GM12878 (cell line): ENCODE measurements around the gene ABCA2. TPM values are rescaled to one million over a fixed set of nuclear protein-coding genes. Genes with fewer than 3 reads are reported as not detected.

Source experiments
- ATAC-seq: fragments of 200-7000 bp; cut with Tn5 transposase; 3 replicates; pipeline ENCODE4 v1.9.1; 2020; ENCODE audit warnings: mild to moderate bottlenecking, moderate library complexity
- BruUV-seq: library from RNA; stranded (reverse); fragments of 400-500 nt; replicated peaks from 2 replicates; lab custom pipeline; 2021; lab: Mats Ljungman, UMichigan
- CTCF ChIA-PET: fragments of 300-600 bp; sonication (Branson Sonifier 250); formaldehyde crosslinking; extraction: SDS; loops from one replicate; lab custom pipeline; 2021; ENCODE audit warnings: inconsistent platforms; lab: Yijun Ruan, JAX
- POLR2A ChIA-PET: fragments of 350-600 bp; formaldehyde crosslinking; extraction: SDS; loops from one replicate; lab custom pipeline; 2021; ENCODE audit warnings: inconsistent platforms; lab: Charles Lee
- RAD21 ChIA-PET: fragments of 300-600 bp; sonication (Branson Sonifier 250); formaldehyde crosslinking; loops from one replicate; lab custom pipeline; 2023; ENCODE audit warnings: antibody characterized with exemption; ENCODE audit not compliant: unreplicated experiment; lab: Charles Lee
- SMC1A ChIA-PET: fragments of 300-600 bp; sonication (Branson Sonifier 250); formaldehyde crosslinking; loops from one replicate; lab custom pipeline; 2023; ENCODE audit not compliant: unreplicated experiment, uncharacterized antibody; lab: Charles Lee
- DNase-seq: peaks from one replicate; pipeline ENCODE4 v3.0.0-alpha.2; 2011; ENCODE audit warnings: low read depth, low spot score
- FAIRE-seq: peaks from 3 replicates; lab custom pipeline; 2011; peaks lifted over from hg19 to GRCh38; lab: Jason Lieb, UNC
- H2AFZ ChIP-seq: 2 replicates; pipeline ENCODE4 v1.6.0; 2011; ENCODE audit warnings: low read depth, low read length, control low read depth; ENCODE audit not compliant: control insufficient read depth
- H3K27ac ChIP-seq: 2 replicates; pipeline ENCODE4 v1.5.1; 2011; ENCODE audit warnings: control low read depth; ENCODE audit not compliant: control insufficient read depth, insufficient read depth
- H3K27me3 ChIP-seq, 2 experiments: replicated peaks in 1 of 2; 2 replicates each; pipeline versions ENCODE4 v1.6.0 to v1.6.1; 2011; ENCODE audit warnings: low read length in 1 of 2; ENCODE audit not compliant: control insufficient read depth in 2 of 2, insufficient read depth in 2 of 2
- H3K36me3 ChIP-seq, 2 experiments: 2 replicates each; pipeline ENCODE4 v1.5.1; 2011; ENCODE audit warnings: low read length in 1 of 2; ENCODE audit not compliant: control insufficient read depth in 2 of 2, insufficient read depth in 2 of 2
- H3K4me1 ChIP-seq: 2 replicates; pipeline ENCODE4 v1.6.1; 2011; ENCODE audit warnings: mild to moderate bottlenecking, low read length, moderate library complexity, mixed read lengths; ENCODE audit not compliant: control insufficient read depth, insufficient read depth
- H3K4me2 ChIP-seq: 2 replicates; pipeline ENCODE4 v1.6.0; 2011; ENCODE audit warnings: control low read depth; ENCODE audit not compliant: control insufficient read depth, insufficient read depth
- H3K4me3 ChIP-seq: fragments of 200-600 bp; sonication (generic); 2 replicates; pipeline ENCODE4 v1.5.1; 2016
- H3K79me2 ChIP-seq: 2 replicates; pipeline ENCODE4 v1.6.0; 2011; ENCODE audit warnings: low read length; ENCODE audit not compliant: control insufficient read depth, insufficient read depth
- H3K9ac ChIP-seq: 2 replicates; pipeline ENCODE4 v1.8.0; 2011; ENCODE audit warnings: low read length, control low read depth, mixed read lengths; ENCODE audit not compliant: control insufficient read depth, insufficient read depth
- H3K9me3 ChIP-seq: replicated peaks from 3 replicates; pipeline ENCODE4 v1.5.1; 2011; ENCODE audit warnings: mild to moderate bottlenecking, low read length; ENCODE audit not compliant: control insufficient read depth, insufficient read depth
- H4K20me1 ChIP-seq: 2 replicates; pipeline ENCODE4 v1.6.0; 2011; ENCODE audit not compliant: control insufficient read depth, insufficient read depth
- NFYA ChIP-seq: IDR thresholded peaks from 2 replicates; pipeline ENCODE4 v1.6.1; 2011; ENCODE audit warnings: low read depth, mild to moderate bottlenecking, low read length, improper control_type of control experiment, borderline replicate concordance
- NFYB ChIP-seq: IDR thresholded peaks from 2 replicates; pipeline ENCODE4 v1.6.1; 2011; ENCODE audit warnings: low read depth, mild to moderate bottlenecking, low read length, improper control_type of control experiment, moderate library complexity; ENCODE audit not compliant: insufficient read depth
- SMAD1 ChIP-seq: fragments of 450-650 bp; IDR thresholded peaks from 2 replicates; pipeline ENCODE4 v1.6.1; 2018; ENCODE audit warnings: mild to moderate bottlenecking, low read depth; ENCODE audit not compliant: partially characterized antibody
- ZNF207 ChIP-seq: fragments of 450-650 bp; IDR thresholded peaks from 2 replicates; pipeline ENCODE4 v1.6.1; 2014; ENCODE audit warnings: antibody characterized with exemption, mild to moderate bottlenecking, borderline replicate concordance
- WGBS: methylation state at CpG from one replicate; pipeline ENCODE4 v1.1.6; 2016; ENCODE audit warnings: low lambda C conversion rate; ENCODE audit not compliant: insufficient replicate concordance, insufficient coverage; ENCODE audit errors: missing lambda C conversion rate; 5-methylcytosine and 5-hydroxymethylcytosine counted together
- in situ Hi-C: fragments of 300-500 bp; cut with MboI; formaldehyde crosslinking; loops from 9 replicates; pipeline ENCODE4 v1.14.3; 2018; ENCODE audit warnings: mixed read lengths
- intact Hi-C: fragments of 100-400 bp; cut with micrococcal nuclease; formaldehyde crosslinking; loops from one replicate; pipeline ENCODE4 v1.14.2; 2022; ENCODE audit not compliant: unreplicated experiment
- polyA plus RNA-seq, 11 experiments: library from polyadenylated mRNA; depleted of rRNA in 4 of 11; unstranded in 6 of 11; stranded (reverse) in 5 of 11; fragments of >200 nt; fragmentation: Nextera tagmentation in 4 of 11; fragmentation: Illumina TruSeq in 1 of 11; extraction: Ambion mirVana in 4 of 11; extraction: Trizol in 1 of 11; gene quantifications; 1 replicate in 1 of 11; 2 replicates in 10 of 11; pipeline versions ENCODE4 v1.2.1 to v1.2.3, GENCODE V29; 2011 to 2016; ENCODE audit warnings: inconsistent platforms in 2 of 11, missing spikeins in 2 of 11, low read depth in 1 of 11
- total RNA-seq, 4 experiments: library from RNA; depleted of rRNA in 3 of 4; stranded (reverse); fragments of >200 nt in 3 of 4; fragmentation: Illumina TruSeq in 1 of 4; extraction: Trizol in 1 of 4; gene quantifications; 2 replicates each; pipeline versions ENCODE4 v1.2.1 to v1.2.3, GENCODE V29; 2013 to 2021
- TF ChIP-seq, protein P1 (sequence below): fragments of 450-650 bp; IDR thresholded peaks from 2 replicates; pipeline ENCODE4 v1.6.1; 2017; ENCODE audit warnings: mild to moderate bottlenecking
- TF ChIP-seq, protein P2 (sequence below): fragments of 450-650 bp; IDR thresholded peaks from 2 replicates; pipeline ENCODE4 v1.6.1; 2018; ENCODE audit warnings: mild to moderate bottlenecking, low read depth, moderate library complexity; ENCODE audit not compliant: partially characterized antibody

Gene ABCA2
- total and polyA plus RNA-seq, 10 of the 15 experiments (the other 5 are each of a cell fraction or from before 2014, with no cell fraction given), result 0.13 to 2.6 (median 0.71) TPM; not detected in 2

DNA sequence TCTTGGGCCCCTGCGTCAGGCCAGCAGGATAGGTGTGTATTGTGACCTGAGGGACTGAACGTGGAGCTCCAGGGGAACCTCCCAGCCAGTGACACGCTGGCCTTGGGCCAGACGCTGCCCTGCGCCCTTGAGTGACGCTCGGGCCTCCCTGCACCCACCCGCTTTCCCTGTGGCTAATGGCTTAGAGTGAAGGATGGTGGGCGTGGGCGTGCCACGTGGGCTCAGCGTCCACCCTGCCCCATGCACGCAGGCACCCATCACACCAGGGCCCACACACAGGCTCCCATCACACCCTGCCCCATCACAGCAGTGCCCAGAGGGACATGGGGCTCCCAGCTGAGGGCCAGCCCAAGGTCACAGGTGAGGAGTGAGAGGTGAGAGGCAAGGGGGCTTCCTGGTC lies 9.0 kb upstream of the ABCA2 start:
- ChIA-PET SMC1A (interaction anchor here (1.5 kb wide), 1 partner anchor 249 kb away, joined by 3 read pairs; no protein-coding TSS in a partner anchor), CTCF (interaction anchor here (1.0 to 4.4 kb wide), 6 partner anchors 10 to 250 kb away, joined by 3 to 163 read pairs (median 19); partner anchors contain the start of gene NPDC1), RAD21 (interaction anchor here (3.8 kb wide), 1 partner anchor 89 kb away, joined by 109 read pairs; no protein-coding TSS in a partner anchor), POLR2A (interaction anchor here (0.6 kb wide), 1 partner anchor 22 kb away, joined by 3 read pairs; no protein-coding TSS in a partner anchor)
- WGBS, result 48% methylated on average over 12 of the region's 13 CpGs
- intact Hi-C loops, result loop anchor here (5.0 kb wide), 1 partner anchor 190 kb away; the partner anchor contains the start of gene PHPT1
- H3K9ac ChIP-seq, result no peak overlapping the region
- H3K4me2 ChIP-seq, result no peak overlapping the region
- no peaks in the 10 kb centered on the region for H3K79me2 ChIP-seq
- H3K27me3 ChIP-seq, result no peaks in the 10 kb centered on the region
- TF ChIP-seq, protein P1, sequence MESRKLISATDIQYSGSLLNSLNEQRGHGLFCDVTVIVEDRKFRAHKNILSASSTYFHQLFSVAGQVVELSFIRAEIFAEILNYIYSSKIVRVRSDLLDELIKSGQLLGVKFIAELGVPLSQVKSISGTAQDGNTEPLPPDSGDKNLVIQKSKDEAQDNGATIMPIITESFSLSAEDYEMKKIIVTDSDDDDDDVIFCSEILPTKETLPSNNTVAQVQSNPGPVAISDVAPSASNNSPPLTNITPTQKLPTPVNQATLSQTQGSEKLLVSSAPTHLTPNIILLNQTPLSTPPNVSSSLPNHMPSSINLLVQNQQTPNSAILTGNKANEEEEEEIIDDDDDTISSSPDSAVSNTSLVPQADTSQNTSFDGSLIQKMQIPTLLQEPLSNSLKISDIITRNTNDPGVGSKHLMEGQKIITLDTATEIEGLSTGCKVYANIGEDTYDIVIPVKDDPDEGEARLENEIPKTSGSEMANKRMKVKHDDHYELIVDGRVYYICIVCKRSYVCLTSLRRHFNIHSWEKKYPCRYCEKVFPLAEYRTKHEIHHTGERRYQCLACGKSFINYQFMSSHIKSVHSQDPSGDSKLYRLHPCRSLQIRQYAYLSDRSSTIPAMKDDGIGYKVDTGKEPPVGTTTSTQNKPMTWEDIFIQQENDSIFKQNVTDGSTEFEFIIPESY, result no peak
- TF ChIP-seq NFYA (no peak), NFYB (no peak), ZNF207 (no peak), SMAD1 (no peak)
- TF ChIP-seq, protein P2, sequence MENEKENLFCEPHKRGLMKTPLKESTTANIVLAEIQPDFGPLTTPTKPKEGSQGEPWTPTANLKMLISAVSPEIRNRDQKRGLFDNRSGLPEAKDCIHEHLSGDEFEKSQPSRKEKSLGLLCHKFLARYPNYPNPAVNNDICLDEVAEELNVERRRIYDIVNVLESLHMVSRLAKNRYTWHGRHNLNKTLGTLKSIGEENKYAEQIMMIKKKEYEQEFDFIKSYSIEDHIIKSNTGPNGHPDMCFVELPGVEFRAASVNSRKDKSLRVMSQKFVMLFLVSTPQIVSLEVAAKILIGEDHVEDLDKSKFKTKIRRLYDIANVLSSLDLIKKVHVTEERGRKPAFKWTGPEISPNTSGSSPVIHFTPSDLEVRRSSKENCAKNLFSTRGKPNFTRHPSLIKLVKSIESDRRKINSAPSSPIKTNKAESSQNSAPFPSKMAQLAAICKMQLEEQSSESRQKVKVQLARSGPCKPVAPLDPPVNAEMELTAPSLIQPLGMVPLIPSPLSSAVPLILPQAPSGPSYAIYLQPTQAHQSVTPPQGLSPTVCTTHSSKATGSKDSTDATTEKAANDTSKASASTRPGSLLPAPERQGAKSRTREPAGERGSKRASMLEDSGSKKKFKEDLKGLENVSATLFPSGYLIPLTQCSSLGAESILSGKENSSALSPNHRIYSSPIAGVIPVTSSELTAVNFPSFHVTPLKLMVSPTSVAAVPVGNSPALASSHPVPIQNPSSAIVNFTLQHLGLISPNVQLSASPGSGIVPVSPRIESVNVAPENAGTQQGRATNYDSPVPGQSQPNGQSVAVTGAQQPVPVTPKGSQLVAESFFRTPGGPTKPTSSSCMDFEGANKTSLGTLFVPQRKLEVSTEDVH, result no peak
- no peak overlapping the region for H3K27ac ChIP-seq
- no peaks in the 10 kb centered on the region for H3K36me3 ChIP-seq
- H3K4me3 ChIP-seq, result no peak overlapping the region
- FAIRE-seq, result no peak
- no peak for ATAC-seq
- peaks cover 21% of the 10 kb centered on the region for H3K4me1 ChIP-seq
- no peak overlapping the region for H2AFZ ChIP-seq
- BruUV-seq, result no TSS peak
- DNase-seq, result no peak
- in situ Hi-C loops, result loop anchor here (5.0 kb wide), 2 partner anchors 90 to 240 kb away; partner anchors contain the start of genes C8G and CCDC183
- H4K20me1 ChIP-seq, result no peaks in the 10 kb centered on the region
- H3K9me3 ChIP-seq, result no peaks in the 10 kb centered on the region
